ENCODE measurements around the gene CASP9.
"Not testable (repeated sequence)": the region's sequence is repeated elsewhere in the genome, so short reads cannot be mapped to it uniquely, and the experiment has no call there.

Gene CASP9

DNA sequence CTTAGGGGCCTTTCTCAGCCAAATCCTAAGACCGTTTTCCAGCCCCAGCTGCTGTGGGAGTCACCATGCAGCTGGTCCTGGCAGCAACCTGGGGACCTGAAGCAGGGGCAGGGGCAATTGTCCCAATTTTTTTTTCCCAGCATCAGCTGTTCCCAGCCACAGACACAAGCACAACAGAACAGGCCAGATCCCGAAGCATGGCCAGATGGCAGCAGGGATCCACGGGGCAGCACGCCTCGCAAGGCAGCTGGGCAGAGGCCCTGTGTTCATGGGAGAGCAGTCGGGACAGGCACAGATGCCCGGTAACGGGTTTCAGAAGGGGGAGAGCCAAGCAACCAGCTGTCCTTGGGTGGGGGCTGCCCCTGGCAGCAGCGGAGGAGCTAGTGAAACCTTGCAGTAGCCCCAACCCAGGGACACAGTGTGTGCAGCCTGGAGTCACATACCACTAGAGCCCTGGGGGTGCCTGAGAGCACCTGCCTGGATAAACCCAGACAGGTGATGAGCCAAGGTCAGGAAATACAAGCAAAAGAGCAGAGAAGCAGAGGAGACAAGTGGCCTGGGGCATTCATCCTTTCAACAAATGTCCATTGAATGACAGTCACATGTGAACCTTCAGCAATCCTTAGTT lies 54.1 kb downstream of the CASP9 start:
- DNase-seq (ENCODE audit: low read depth in 3 of 3) = not testable (repeated sequence)

DNA sequence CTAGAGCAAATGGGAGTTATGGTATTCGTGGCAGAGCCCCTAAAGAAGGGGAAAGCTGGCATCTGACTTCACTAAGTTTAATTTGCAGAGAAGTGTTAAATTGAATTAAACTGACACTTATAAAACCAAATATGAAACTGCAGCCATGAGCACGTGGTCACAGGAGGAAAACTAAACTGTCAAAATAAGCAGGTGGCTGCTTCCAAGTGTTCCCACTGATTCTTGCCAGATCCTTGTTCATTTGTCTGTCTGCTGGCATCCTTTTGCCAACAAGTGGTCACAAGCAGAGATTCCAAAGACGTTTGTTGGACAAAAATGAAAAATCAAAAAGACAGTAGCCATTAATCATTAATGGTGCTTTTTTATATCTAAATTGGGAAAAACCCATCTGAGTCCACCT lies 54.7 kb downstream of the CASP9 start:
- DNase-seq (ENCODE audit: low read depth in 3 of 3) = no peak

DNA sequence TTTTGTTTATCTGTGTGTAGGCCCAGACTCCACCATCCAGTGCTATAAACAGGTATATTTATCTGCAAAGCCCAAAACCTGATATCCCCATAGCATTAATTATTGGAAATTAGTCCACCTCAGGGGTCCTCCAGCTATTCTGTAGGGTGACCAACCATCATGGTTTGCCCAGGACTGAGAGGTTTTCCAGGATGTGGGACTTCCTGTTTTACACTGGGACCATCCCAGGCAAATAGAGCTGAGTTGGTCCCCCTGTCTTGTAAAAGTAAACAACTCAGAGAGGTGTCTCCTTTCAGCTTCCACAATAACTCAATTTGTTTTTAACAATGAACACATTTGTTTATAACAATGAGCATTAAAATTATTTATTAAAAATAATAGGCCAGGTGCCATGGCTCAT lies 55.9 kb downstream of the CASP9 start:
- no peak for DNase-seq (ENCODE audit: low read depth in 3 of 3)

DNA sequence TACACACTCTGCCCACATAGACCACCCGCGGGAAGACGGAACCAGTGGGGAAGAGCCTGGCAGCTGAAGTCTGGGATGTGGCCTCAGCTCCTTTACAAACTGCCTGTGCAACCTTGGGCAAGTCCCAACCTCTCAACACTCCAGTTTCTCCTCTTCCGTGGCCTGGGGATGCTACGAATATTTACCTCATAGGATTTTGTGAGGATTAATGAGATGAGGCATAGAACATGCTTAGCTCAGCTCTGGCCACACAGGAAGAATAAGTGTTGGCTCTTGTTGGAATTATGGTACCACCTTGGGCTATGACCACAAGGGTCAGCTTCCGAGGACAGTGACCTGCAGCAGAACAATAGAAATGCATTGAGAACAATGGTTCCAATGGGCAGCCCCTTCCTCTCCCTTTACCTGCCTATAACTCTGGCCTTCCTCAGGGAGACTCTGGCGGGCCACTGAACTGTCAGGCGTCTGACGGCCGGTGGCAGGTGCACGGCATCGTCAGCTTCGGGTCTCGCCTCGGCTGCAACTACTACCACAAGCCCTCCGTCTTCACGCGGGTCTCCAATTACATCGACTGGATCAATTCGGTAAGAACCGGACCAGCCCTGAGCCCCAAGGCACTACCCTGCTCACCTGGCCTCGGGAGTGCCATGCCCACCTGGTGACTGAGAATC lies 56.9 kb downstream of the CASP9 start:
- DNase-seq (ENCODE audit: low read depth in 3 of 3) = not testable (repeated sequence)

DNA sequence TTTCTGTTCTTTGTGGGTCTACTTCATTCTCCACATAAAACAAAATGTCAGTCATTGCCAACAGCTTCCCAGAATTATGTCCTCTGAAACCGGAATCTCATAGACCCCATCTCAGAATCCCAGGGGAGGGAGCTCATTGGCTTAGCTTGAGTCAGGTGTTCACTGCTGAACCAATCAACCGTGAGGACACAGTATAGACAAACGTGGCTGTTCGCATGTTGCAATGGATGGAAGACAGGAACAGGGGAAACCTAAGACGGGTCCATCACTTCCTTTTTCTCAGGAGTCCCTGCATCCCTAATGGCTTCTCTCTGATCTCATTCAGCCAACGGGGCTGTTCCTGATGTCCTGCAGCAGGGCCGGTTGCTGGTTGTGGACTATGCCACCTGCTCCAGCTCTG lies 58.3 kb downstream of the CASP9 start:
- no peak for DNase-seq (ENCODE audit: low read depth in 3 of 3)

DNA sequence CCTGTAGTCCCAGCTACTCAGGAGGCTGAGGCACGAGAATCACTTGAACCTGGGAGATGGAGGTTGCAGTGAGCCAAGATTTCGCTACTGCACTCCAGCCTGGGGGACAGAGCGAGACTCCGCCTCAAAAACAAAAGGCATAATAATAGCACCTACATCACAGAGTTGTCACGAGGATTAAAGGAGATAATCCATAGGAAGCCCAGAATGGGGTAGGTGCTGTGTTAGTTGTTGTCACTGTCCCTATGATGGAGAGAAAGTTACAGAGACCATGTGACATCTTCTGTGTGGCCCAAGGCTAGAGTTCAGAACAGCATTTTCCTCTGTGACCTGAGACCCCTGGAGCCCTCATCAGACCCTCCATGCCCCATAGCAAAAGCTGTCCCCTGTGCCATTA lies 60.1 kb downstream of the CASP9 start:
- DNase-seq (ENCODE audit: low read depth in 3 of 3) = not testable (repeated sequence)

DNA sequence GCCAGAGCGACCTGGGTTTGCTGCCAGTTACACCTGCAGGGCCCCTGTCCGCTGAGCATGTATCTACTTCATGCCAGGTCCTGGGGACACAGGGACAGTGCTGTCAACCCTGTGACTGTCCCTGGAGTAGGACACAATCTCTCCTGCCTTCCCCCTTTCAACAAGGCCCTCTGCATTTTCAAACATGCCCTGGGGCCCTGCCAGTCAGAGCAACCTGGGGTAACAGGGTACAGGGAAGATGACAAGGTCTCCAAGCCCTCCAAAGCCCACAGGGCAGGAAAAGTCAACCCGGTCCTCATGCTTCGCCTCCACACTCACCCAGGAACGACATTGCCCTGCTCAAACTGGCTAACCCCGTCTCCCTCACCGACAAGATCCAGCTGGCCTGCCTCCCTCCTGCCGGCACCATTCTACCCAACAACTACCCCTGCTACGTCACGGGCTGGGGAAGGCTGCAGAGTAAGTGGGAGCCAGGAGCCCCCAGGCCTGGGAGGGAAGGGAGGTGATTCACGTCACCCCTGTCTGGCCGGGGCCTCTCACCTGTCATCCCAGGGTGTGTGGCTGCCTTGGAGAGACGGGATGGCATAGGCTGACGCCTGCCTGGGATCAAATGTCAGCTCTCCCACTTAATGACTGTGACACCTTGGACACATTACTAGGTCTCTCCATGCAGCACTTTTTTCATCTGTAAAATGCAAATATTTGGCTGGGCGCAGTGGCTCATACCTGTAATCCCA lies 60.8 kb downstream of the CASP9 start:
- not testable (repeated sequence) for DNase-seq (ENCODE audit: low read depth in 3 of 3)

DNA sequence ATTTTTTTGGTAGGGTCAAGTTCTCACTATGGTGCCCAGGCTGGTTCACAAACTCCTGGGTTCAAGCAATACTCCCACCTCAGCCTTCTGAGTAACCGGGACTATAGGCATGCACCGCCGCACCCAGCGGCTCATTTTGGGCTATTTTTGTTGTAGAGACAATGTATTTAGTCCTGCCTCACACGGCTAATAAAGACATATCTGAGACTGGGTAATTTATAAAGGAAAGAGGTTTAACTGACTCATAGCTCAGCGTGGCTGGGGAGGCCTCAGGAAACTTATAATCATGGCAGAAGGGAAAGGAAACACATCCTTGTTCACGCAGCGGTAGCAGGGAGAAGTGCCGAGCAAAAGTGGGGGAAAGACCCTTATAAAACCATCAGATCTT lies 63.3 kb downstream of the CASP9 start:
- DNase-seq (ENCODE audit: low read depth in 3 of 3) = no peak

DNA sequence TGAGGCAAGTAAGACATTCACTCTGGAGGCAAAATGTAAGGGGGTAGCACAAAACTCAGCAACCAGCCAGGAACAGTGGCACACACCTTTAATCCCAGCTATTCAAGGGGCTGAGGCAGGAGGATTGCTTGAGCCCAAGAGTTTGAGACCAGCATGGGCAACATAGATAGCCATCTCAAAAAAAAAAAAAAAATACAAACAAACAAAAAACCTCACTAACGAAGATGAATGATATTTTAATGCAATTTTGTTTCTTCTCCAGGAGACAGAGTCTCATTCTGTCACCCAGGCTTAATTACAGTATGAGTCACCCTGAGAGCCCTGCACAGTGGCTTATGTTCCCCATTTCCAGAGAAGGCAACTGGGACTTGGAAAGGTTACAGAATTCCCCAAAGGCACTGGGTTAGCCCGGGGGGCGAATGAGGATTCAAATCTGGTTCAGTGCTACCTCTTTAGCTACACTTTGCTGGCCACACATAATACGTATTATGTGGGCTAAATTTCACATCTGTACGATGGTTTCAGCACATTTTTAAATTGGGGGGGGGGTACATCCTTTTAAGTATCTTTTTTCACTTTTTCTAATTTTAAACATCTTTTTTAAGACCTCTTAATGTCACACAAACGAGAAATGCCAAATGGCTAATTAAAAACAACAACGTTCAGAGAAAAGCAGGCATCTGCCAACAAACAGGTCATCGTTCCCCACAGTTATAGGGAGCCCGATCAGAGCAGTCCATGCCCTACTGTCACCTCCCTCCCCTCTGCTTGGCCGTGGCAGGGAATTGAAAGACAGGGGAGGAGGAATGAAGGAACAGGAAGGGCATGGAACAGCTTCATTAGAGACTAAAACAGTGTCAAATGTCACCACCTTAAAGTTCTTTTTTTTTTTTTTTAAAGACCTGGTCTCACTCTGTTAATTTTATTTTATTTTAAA lies 64.0 kb downstream of the CASP9 start:
- no peak for DNase-seq (ENCODE audit: low read depth in 3 of 3)

DNA sequence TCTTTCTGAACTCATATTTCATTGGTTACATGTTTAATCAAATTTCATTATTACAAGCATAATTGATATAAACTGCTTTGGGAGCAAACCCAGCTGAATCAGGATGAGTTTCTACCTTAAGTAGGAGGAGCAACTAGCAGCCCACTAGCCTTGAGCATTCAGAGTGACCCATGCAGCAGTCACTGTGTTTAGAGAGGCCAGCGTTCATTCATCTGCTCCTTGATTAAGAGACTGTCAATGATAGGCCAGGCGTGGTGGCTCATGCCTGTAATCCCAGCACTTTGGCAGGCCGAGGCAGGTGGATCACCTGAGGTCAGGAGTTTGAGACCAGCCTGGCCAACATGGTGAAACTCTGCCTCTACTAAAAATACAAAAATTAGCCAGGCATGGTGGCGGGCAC lies 65.6 kb downstream of the CASP9 start:
- DNase-seq (ENCODE audit: low read depth in 3 of 3) = not testable (repeated sequence)

DNA sequence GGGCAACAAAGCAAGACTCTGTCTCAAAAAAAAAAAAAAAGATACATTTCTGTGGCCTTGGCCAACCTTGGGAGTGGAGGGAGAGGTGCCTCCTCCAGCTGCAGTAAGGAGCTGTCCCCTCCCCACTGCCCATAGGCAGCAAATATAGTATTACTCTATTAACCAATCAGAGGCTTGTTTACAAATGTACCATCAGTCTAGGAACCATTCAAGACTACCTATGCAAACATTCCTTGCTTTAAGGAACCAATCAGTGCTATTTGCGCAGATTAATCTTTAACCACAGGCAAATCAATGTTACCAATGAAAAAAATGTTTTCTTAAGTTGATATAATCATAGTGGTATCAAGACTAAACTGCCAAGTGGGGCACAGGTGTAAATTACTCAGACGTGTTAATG lies 66.4 kb downstream of the CASP9 start:
- DNase-seq (ENCODE audit: low read depth in 3 of 3) = no peak

DNA sequence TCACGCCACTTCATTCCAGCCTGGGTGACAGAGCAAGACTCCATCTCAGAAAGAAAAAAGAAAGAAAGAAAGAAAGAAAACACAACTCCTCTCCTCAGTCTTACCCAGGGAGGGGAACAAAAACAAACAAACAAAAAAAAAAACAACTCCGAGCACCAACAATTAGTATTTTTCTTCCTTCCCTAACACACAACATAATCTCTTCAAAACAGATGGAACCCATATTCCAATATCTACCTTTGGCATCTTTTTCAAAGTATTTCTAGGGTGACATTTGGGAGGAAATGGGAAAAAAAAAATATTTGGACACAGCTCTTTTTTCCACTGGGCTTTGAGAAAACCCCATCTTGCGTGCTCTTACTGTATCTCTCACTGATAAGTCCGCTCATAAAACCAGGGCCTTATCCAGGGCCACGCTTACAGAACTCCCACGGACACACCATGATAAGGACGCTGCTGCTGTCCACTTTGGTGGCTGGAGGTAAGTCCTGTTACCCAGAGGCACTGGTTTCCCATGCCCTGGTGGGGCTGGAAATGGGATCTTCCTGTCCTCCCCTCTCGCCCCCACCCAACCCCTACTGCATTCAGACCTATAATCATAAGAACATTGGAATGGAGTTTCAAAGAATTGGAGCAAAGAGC lies 67.6 kb downstream of the CASP9 start, which contains the start of gene CELA2A:
CELA2A (plus strand) TSS at position 420 of the 642 bp plus-strand sequence; CDS start at position 442, 22 bp downstream.
- DNase-seq (ENCODE audit: low read depth in 3 of 3) = no peak

DNA sequence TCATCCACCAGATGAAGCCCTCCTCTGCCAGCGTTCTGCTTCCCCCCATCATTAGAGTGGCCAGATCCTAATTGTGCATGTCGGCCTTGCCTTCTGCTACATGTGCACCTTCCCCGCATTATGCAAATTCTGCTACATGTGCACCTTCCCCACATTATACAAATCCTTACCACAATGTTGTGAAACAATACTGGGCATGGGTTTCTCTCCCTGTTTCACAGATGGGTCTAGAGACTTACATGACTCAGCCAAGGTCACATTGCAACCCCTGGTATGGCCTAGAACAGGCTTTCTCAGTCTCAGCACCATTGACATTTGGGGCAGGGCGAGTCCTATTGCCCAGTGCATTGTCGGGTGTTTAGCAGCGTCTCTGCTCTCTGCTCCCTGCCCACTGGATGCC lies 68.5 kb downstream of the CASP9 start:
- no peak for DNase-seq (ENCODE audit: low read depth in 3 of 3)

DNA sequence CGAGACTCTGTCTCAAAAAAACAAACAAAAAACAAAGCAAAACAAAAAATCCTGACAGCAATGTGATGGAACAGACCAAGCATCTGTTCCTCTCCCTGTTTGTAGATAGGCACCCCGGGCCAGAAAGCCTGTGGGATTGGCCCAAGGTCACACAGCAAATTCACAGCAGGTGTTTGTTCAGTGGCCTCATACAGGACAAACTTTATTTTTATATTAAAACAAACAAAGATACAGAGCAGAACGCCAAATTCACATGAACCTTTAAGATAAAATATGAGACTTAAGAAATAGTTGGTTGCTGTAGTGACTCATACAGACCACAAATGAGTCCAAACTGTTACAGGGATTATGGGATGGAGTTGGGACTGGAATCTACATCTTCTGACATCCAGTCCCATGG lies 69.8 kb downstream of the CASP9 start:
- no peak for DNase-seq (ENCODE audit: low read depth in 3 of 3)

DNA sequence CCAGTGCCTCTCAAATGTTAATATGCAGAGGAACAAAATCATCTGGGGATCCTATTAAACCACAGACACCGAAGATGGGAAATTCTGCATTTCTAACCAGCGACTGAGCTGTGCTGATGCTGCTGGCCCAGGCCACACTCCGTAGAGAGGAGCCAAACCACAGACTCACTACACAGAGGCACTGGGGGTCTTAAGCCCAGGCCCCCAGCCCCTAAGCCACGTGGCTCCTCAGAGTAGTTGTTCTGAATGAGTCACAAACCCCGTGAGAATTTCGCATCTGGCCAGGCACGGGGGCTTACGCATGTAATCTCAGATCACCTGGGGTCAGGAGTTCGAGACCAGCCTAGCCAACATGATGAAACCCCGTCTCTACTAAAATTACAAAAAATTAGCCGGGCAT lies 70.3 kb downstream of the CASP9 start:
- DNase-seq (ENCODE audit: low read depth in 3 of 3) = no peak

DNA sequence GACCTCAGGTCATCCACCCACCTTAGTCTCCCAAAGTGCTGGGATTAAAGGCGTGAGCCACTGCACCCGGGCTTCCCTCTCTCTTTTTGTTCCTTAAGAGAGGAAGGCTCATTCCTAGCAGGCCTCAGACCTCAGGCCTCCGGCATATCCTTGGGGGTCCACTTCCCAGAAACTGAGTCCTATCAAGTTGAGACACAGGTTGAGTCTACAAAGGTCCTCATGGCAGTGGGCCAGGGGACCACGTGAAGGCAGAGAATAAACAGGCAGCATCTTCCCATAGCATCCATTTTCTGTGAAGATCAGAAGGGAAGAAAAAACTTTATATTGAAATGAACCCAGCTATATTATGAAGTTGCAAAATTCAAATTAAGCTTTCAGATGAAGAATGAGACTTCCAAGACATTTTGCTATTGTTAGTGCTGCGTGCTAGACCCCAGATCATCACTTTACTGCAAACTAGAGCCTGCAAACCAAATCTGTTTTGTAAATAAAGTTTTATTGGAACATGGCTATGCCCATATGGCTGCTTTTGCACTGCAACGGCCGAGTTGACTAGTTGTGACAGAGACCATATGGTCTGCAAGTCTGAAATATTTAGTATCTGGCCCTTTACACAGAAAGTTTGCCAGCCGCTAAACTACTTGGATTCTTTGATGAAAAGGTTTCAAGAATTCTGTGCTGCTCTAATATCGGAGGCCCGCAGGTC lies 71.0 kb downstream of the CASP9 start:
- no peak for DNase-seq (ENCODE audit: low read depth in 3 of 3)

DNA sequence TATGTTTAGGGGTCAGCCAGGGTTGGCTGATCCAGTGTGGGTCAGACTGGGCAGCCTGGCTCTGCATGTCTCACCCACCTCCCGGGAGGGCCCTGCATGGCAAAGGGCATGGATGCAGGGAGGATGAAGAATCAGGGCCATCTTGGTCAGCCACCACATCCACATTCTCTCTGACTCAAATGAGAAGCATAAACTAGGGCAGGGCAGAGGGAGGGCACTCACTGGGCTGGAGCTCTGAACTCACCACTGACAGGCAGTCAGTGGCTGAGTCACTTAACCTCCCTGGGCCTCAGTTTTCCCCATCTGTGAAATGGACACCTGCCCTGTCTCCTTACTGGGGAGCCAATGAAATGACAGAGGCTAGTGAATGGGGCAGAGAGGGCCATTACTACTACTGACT lies 71.8 kb downstream of the CASP9 start:
- DNase-seq (ENCODE audit: low read depth in 3 of 3) = no peak

DNA sequence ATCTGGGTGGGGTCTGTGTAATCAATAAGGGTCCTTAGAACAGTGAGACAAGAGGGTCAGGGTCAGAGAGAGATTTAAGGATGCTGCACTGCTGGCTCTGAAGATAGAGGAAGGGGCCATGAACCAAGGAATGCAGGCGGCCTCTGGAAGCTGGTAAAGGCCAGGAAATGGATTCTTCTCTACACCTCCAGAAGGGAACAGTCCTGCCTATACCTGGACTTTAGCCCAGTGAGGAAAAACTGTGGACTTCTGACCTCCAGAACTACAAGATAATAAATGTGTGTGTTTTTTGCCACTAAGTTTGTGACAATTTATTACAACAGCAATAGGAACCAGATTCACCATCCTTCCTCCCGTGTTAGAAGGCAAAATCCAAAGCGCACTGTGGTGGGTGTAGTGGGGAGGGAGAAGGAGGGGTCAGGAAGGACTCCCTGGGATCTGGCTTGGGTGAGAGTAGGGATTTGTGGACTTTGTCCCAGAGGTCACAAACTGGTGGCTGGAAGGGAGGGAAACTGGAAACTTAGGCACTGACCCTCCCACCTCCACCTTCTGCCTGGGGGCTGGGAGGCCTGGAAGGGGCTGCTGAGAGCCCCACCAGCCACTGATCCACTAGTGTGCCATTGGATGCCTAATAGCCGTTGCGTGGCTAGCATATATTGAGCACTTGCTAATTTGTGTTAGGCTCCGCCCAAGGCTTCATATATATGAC lies 72.8 kb downstream of the CASP9 start:
- DNase-seq (ENCODE audit: low read depth in 3 of 3) = no peak

DNA sequence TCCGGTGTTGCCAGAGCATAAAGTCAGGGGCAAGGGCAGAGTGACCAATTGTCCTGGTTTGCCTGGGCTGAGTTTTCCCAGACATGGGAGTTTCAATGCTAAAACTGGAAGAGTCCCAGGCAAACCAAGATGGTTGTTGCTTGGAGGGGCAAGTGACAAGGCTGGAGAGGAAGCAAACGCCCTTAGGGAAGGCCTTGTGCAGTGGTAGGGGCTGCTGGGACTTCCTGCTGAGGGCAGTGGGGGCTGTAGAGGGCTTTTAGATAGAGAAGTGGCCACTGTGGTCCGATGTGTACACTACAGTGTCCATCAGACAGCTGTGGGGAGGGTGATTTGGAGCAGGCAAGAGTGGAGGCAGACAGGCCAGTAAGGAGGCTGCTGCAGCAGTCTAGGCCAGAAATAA lies 74.4 kb downstream of the CASP9 start:
- no peak for DNase-seq (ENCODE audit: low read depth in 3 of 3)

DNA sequence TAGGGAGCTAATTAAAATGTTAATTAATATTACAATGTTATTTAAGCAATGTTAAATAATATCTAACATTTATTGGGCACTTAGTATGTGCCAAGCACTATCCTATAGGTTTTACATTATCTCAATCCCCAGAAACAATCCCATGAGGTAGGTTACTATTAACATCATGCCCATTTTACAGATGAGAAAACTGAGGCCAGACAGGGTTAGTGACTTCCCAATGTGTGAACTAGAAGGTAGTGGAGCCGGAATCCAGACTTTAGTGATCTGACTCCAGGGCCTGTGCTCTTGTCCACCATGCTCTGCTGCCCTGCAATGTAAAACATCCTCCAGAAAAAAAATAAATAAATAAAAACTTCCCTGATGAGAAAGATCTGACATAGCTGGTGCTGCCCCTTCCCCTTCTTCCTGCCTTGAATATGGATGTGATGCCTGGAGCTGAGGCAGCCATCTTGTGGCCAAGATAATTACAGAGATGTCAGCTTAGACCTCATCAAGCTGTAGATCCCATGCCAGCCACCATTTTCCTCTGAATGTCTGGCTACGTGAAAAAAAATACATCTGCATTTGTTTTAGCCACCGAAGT lies 75.0 kb downstream of the CASP9 start:
- no peak for DNase-seq (ENCODE audit: low read depth in 3 of 3)

Data from stimulated activated CD4-positive, alpha-beta T cell treated with anti-CD3 and anti-CD28 coated beads, TNF-alpha, amount 100 ng/mL, for 48 hours (primary cell).